NCI-H1436 (cell line): ENCODE data around the gene PCDHGB2.
"Not testable (repeated sequence)": the region's sequence is repeated elsewhere in the genome, so short reads cannot be mapped to it uniquely, and the experiment has no call there.

Experiments used
- DNase-seq: peaks from one replicate; lab custom pipeline; 2025; lab: John Stamatoyannopoulos, UW

PCDHGB2 gene

GRCh38 chr5:141384471-141385267 lies 24.9 kb downstream of the PCDHGB2 start:
- DNase-seq = no peak

- DNase-seq = not testable (repeated sequence)
Measured at GRCh38 chr5:141387557-141388311, 27.9 kb downstream of the PCDHGB2 start, which contains the start of gene PCDHGB4. TSS of gene PCDHGB4 (plus strand) at chr5:141387698. CDS start at chr5:141387885, 187 bp downstream.

GRCh38 chr5:141388661-141389060 lies 28.9 kb downstream of the PCDHGB2 start:
- DNase-seq = no peak

- DNase-seq = no peak
Measured at GRCh38 chr5:141389153-141390042, 29.6 kb downstream of the PCDHGB2 start.

GRCh38 chr5:141392429-141393198 lies 32.8 kb downstream of the PCDHGB2 start, which contains the start of gene PCDHGA8:
TSS of gene PCDHGA8 (plus strand) at chr5:141392633. CDS start at chr5:141392814, 181 bp downstream.
- no peak for DNase-seq

- no peak for DNase-seq
Measured at GRCh38 chr5:141393267-141393666, 33.5 kb downstream of the PCDHGB2 start.

GRCh38 chr5:141394401-141395187 lies 34.8 kb downstream of the PCDHGB2 start:
- not testable (repeated sequence) for DNase-seq

- not testable (repeated sequence) for DNase-seq
Measured at GRCh38 chr5:141397756-141398551, 38.2 kb downstream of the PCDHGB2 start, which contains the start of gene PCDHGB5. TSS of gene PCDHGB5 (plus strand) at chr5:141397947. CDS start at chr5:141398128, 181 bp downstream.

- no peak for DNase-seq
Measured at GRCh38 chr5:141398608-141399007, 38.8 kb downstream of the PCDHGB2 start.

- DNase-seq = no peak
Measured at GRCh38 chr5:141399555-141400258, 39.9 kb downstream of the PCDHGB2 start.

- no peak for DNase-seq
Measured at GRCh38 chr5:141402553-141403243, 42.9 kb downstream of the PCDHGB2 start, which contains the start of gene PCDHGA9. TSS of gene PCDHGA9 (plus strand) at chr5:141402778. CDS start at chr5:141402953, 175 bp downstream.

- no peak for DNase-seq
Measured at GRCh38 chr5:141403387-141403786, 43.6 kb downstream of the PCDHGB2 start.

- not testable (repeated sequence) for DNase-seq
Measured at GRCh38 chr5:141407790-141408505, 48.2 kb downstream of the PCDHGB2 start, which contains the start of gene PCDHGB6. TSS of gene PCDHGB6 (plus strand) at chr5:141408021. CDS start at chr5:141408203, 182 bp downstream.

GRCh38 chr5:141409598-141410306 lies 50.0 kb downstream of the PCDHGB2 start:
- DNase-seq = no peak

- DNase-seq = no peak
Measured at GRCh38 chr5:141411575-141411974, 51.8 kb downstream of the PCDHGB2 start.
